Activated CD8-positive, alpha-beta memory T cell treated with anti-CD3 and anti-CD28 coated beads for 1 hour (primary cell): Measurements from ENCODE around the gene MRPS10.
A peak's percentile ranks its signal among the peaks of the same experiment; 100 is the strongest.
"Not testable (repeated sequence)": the region's sequence is repeated elsewhere in the genome, so short reads cannot be mapped to it uniquely, and the experiment has no call there.

ENCODE experiments used
- DNase-seq, 2 donors: peaks; one replicate each; pipeline ENCODE4 v3.0.0-alpha.2; 2020; ENCODE audit warnings: low read depth in 1 of 2; ENCODE audit errors: extremely low read depth in 1 of 2

Gene MRPS10

GRCh38 chr6:42179945-42180313 is 37.7 kb downstream of the MRPS10 start:
- no peak for DNase-seq

GRCh38 chr6:42179261-42179944 is 38.3 kb downstream of the MRPS10 start:
- DNase-seq, result no peak

- no peak for DNase-seq
These were observed 39.9 kb downstream of the MRPS10 start for GRCh38 chr6:42177514-42178364.

GRCh38 chr6:42176981-42177380 is 40.7 kb downstream of the MRPS10 start:
- DNase-seq, result no peak

GRCh38 chr6:42175860-42176259 is 41.8 kb downstream of the MRPS10 start:
- no peak for DNase-seq

- DNase-seq, result no peak
These were observed 44.6 kb downstream of the MRPS10 start, which contains the start of gene GUCA1A for GRCh38 chr6:42173101-42173500. Gene GUCA1A (plus strand): TSS chr6:42173364. CDS start chr6:42173614, 250 bp downstream.

GRCh38 chr6:42171813-42172581 is 45.7 kb downstream of the MRPS10 start:
- no peak for DNase-seq

- DNase-seq, result not testable (repeated sequence)
These were observed 47.9 kb downstream of the MRPS10 start for GRCh38 chr6:42169780-42170179.

GRCh38 chr6:42168650-42169049 is 49.0 kb downstream of the MRPS10 start:
- no peak for DNase-seq

GRCh38 chr6:42166444-42167141 is 51.1 kb downstream of the MRPS10 start:
- DNase-seq, result peak; percentile 54 to 55

- DNase-seq, result no peak
These were observed 52.6 kb downstream of the MRPS10 start for GRCh38 chr6:42165016-42165415.

- no peak for DNase-seq
These were observed 53.7 kb downstream of the MRPS10 start for GRCh38 chr6:42163981-42164380.

- no peak for DNase-seq
These were observed 54.8 kb downstream of the MRPS10 start for GRCh38 chr6:42162812-42163211.

- no peak for DNase-seq
These were observed 55.3 kb downstream of the MRPS10 start for GRCh38 chr6:42162384-42162783.

GRCh38 chr6:42159431-42160024 is 58.1 kb downstream of the MRPS10 start:
- no peak for DNase-seq

GRCh38 chr6:42158631-42159030 is 59.0 kb downstream of the MRPS10 start:
- DNase-seq, result no peak

GRCh38 chr6:42158011-42158410 is 59.6 kb downstream of the MRPS10 start:
- no peak for DNase-seq
